Lower lobe of right lung (tissue), 2 donors: Measurements from ENCODE around the gene C22orf23. TPM values are rescaled to one million over a fixed set of nuclear protein-coding genes. Genes with fewer than 3 reads are reported as not detected.

ENCODE experiments used
- ATAC-seq, 2 donors: fragments of 200-7000 bp; cut with Tn5 transposase; one replicate each; pipeline ENCODE4 v1.9.1; 2020 to 2022; ENCODE audit warnings: mild to moderate bottlenecking in 2 of 2, moderate library complexity in 2 of 2
- DNase-seq: peaks from one replicate; pipeline ENCODE4 v3.0.0-alpha.2; 2020
- H3K27ac ChIP-seq: fragments of 200-600 bp; one replicate; pipeline ENCODE4 v1.8.0; 2022
- H3K27me3 ChIP-seq: fragments of 200-600 bp; one replicate; pipeline ENCODE4 v1.8.0; 2022; ENCODE audit warnings: low read depth
- H3K36me3 ChIP-seq: fragments of 200-600 bp; one replicate; pipeline ENCODE4 v1.8.0; 2022; ENCODE audit warnings: mild to moderate bottlenecking
- H3K4me1 ChIP-seq: fragments of 200-600 bp; one replicate; pipeline ENCODE4 v1.8.0; 2022
- H3K4me3 ChIP-seq: fragments of 200-600 bp; one replicate; pipeline ENCODE4 v1.8.0; 2022; ENCODE audit warnings: mild to moderate bottlenecking
- H3K9me3 ChIP-seq: fragments of 200-600 bp; one replicate; pipeline ENCODE4 v1.8.0; 2022
- intact Hi-C: fragments of 100-400 bp; cut with DNase I; formaldehyde crosslinking; loops from one replicate; pipeline ENCODE4 v1.11.0; 2022
- microRNA-seq: library from miRNA; unstranded; fragments of <30 nt; microRNA quantifications from one replicate; pipeline ENCODE4 v1.2.0, GENCODE V29; 2020; ENCODE audit warnings: borderline number of aligned reads
- total RNA-seq: library from RNA; stranded (reverse); fragmentation: NEBNext Ultra II Directional; extraction: Animal tissue kit (Norgen Biotek cat#: 25700); gene quantifications from one replicate; pipeline ENCODE4 v1.2.1, GENCODE V29; 2021
- TF ChIP-seq, protein P1 (sequence below): fragments of 200-600 bp; IDR thresholded peaks from one replicate; pipeline ENCODE4 v1.8.0; 2022; ENCODE audit warnings: antibody characterized with exemption, mild to moderate bottlenecking
- donor health status: DM: no; HTN: yes; CAD: no; lungs with severe emphysema.

Gene C22orf23
- total RNA-seq, 1 donor from 2014 or later = 1.2 TPM

DNA sequence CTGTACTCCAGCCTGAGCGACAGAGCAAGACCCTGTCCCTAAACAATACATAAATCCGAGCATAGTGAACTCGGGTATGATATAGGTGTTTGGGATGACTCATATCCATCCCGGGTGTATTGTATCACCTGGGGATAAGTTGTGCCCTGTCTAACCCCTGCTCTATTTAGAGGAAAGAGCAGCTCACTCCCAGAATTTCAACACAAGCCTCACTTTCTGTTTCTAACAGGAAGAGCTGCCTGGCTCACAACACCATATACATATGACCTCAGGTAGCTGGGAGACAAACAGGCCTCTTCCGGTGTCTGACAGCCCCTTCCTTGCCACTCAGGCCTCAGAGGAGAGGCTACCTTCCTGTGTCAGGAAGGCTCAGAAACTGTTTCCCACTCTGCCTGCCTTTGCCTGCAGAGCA is 57.2 kb downstream of the C22orf23 start:
- no peak for DNase-seq
- no peaks in the 10 kb centered on the region for H3K27me3 ChIP-seq
- H3K27ac ChIP-seq = peak overlapping the region; percentile 66
- H3K36me3 ChIP-seq = peaks cover 4% of the 10 kb centered on the region
- peak; percentile 43 to 55 for ATAC-seq
- peaks cover 64% of the 10 kb centered on the region for H3K4me1 ChIP-seq
- intact Hi-C loops = no loop called here
- H3K4me3 ChIP-seq = no peak overlapping the region
- H3K9me3 ChIP-seq = no peaks in the 10 kb centered on the region
- TF ChIP-seq, protein P1, sequence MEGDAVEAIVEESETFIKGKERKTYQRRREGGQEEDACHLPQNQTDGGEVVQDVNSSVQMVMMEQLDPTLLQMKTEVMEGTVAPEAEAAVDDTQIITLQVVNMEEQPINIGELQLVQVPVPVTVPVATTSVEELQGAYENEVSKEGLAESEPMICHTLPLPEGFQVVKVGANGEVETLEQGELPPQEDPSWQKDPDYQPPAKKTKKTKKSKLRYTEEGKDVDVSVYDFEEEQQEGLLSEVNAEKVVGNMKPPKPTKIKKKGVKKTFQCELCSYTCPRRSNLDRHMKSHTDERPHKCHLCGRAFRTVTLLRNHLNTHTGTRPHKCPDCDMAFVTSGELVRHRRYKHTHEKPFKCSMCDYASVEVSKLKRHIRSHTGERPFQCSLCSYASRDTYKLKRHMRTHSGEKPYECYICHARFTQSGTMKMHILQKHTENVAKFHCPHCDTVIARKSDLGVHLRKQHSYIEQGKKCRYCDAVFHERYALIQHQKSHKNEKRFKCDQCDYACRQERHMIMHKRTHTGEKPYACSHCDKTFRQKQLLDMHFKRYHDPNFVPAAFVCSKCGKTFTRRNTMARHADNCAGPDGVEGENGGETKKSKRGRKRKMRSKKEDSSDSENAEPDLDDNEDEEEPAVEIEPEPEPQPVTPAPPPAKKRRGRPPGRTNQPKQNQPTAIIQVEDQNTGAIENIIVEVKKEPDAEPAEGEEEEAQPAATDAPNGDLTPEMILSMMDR = no peak

DNA sequence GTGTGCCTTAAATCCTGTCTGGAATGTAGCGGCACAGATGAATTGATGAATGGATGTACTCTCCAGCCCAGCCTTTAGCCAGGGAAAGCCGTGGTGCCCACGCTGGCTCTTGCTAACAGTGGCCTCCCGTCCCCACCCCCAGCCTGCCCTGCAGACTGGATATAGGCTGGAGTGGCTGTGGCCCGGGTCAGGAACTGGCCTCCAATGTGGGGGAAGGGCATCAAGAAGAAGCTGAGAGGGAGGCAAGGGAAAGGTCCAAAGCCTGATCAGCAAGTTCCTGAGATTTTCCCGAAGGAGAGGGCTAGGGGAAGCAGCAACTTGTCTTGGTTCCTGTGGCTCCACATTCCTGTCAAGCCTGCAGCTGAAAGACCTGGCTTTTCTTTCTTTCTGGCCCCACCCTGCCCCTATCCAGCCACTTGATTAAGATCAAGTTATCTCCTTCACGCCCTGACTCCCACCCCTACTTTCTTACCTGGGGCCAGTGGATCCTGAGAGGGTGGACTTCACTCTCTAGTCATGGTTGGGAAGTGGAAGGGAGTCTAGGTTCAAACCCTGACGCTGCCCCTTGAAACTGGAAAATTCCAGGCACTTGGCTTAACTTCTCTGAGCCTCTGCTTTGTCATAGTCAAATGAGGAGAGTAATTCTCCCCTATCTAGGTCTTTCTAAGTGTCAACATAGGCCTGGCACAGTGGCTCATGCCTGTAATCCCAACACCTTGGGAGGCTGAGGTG is 58.3 kb downstream of the C22orf23 start:
- intact Hi-C loops = no loop called here
- DNase-seq (no peak), ATAC-seq (peak in 1 of 2 donors; percentile 12)
- H3K36me3 ChIP-seq = peaks cover 15% of the 10 kb centered on the region
- no peaks in the 10 kb centered on the region for H3K27me3 ChIP-seq
- TF ChIP-seq, protein P1 = no peak
- H3K27ac ChIP-seq = peak overlapping the region; percentile 24
- H3K4me3 ChIP-seq = no peak overlapping the region
- peaks cover 59% of the 10 kb centered on the region for H3K4me1 ChIP-seq
- H3K9me3 ChIP-seq = no peaks in the 10 kb centered on the region

DNA sequence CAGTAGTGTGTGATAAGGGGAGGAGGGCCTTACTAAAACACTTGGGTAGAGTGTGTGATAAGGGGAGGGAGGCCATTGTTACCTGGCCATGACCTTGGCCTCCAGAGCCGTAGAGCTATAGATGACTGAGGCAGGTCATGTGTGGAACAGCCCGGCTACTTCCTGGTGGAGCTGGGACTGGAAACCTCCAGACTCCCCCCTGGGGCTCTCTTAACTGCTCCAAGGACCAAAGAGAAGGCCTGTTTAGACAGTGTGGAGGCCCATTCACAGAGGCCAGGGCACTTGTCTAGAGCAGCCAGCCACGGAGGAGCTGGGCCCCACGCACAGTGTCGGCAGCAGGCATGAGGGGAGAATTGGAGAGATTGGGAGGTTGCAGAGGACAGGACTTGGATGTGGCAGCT is 59.8 kb downstream of the C22orf23 start:
- peak; percentile 84 to 86 for ATAC-seq
- peaks cover 54% of the 10 kb centered on the region for H3K4me1 ChIP-seq
- intact Hi-C loops = no loop called here
- TF ChIP-seq, protein P1 = no peak
- no peak overlapping the region for H3K4me3 ChIP-seq
- H3K27ac ChIP-seq = peak overlapping the region; percentile 36
- DNase-seq = no peak
- H3K27me3 ChIP-seq = no peaks in the 10 kb centered on the region
- H3K9me3 ChIP-seq = no peaks in the 10 kb centered on the region
- peaks cover 30% of the 10 kb centered on the region for H3K36me3 ChIP-seq

Small RNAs within 50 kb of the gene (microRNA-seq; reads per million reads assigned to microRNA genes)
- gene MIR4534 (not detected), gene MIR6820 (1.5 reads per million)

Other genes with a start within 250 kb of the C22orf23 start
- gene GCAT, start 145.7 kb downstream of the C22orf23 start, total RNA-seq = 7.1 TPM
- not detected for gene GALR3, start 130.2 kb downstream of the C22orf23 start, total RNA-seq
- gene ANKRD54, start 109.3 kb downstream of the C22orf23 start, total RNA-seq = 18.3 TPM
- 385 TPM for gene EIF3L, start 104.2 kb downstream of the C22orf23 start, total RNA-seq
- 32.2 TPM for gene MICALL1, start 47.3 kb downstream of the C22orf23 start, total RNA-seq
- 60.3 TPM for gene POLR2F, start 98 bp upstream of the C22orf23 start, total RNA-seq
- gene SOX10, start 31.0 kb upstream of the C22orf23 start, total RNA-seq = not detected
- 35.4 TPM for gene PICK1, start 103.8 kb upstream of the C22orf23 start, total RNA-seq
- gene SLC16A8, start 130.6 kb upstream of the C22orf23 start, total RNA-seq = 0.24 TPM
- gene BAIAP2L2, start 157.1 kb upstream of the C22orf23 start, total RNA-seq = 0.44 TPM
- 60.8 TPM for gene PLA2G6, start 228.2 kb upstream of the C22orf23 start, total RNA-seq
- gene MAFF, start 248.4 kb upstream of the C22orf23 start, total RNA-seq = 41.3 TPM